ENCODE results near the gene EPC1.
A peak's percentile ranks its signal among the peaks of the same experiment; 100 is the strongest.
"Not testable (repeated sequence)": the region's sequence is repeated elsewhere in the genome, so short reads cannot be mapped to it uniquely, and the experiment has no call there.

The EPC1 gene

GRCh38 chr10:32360241-32360640, 13.3 kb upstream of the EPC1 start:
- H3K4me1 ChIP-seq (ENCODE audit: insufficient read depth, low read length, severe bottlenecking): no peaks in the 10 kb centered on the region
- H3K4me3 ChIP-seq (ENCODE audit: low read depth, low read length, poor library complexity, severe bottlenecking): no peak overlapping the region
- no peak overlapping the region for H3K27ac ChIP-seq (ENCODE audit: low read depth, low read length, poor library complexity, severe bottlenecking)
- H3K27me3 ChIP-seq (ENCODE audit: insufficient read depth, low read length): no peaks in the 10 kb centered on the region
- no peaks in the 10 kb centered on the region for H3K9me2 ChIP-seq (ENCODE audit: low read depth, low read length)
- no peak overlapping the region for H3K9ac ChIP-seq (ENCODE audit: low read length)
- H3K9me3 ChIP-seq (ENCODE audit: low read length): 0 out of 2 replicates have a peak, but pooled peaks cover 4% of the 10 kb centered on the region
- no peaks in the 10 kb centered on the region for H3F3A ChIP-seq (ENCODE audit: insufficient read depth, low read length)
- TF ChIP-seq EZH2 (IDR thresholded peaks at IDR 0.05; ENCODE audit: borderline replicate concordance, low read length): no peak
- no peak for TF ChIP-seq CTCF (IDR thresholded peaks at IDR 0.05; ENCODE audit: low read length)
- H2AFZ ChIP-seq (ENCODE audit: low read length): no peak overlapping the region
- H3K36me3 ChIP-seq (ENCODE audit: insufficient read depth, low read length): peaks cover 24% of the 10 kb centered on the region
- no peaks in the 10 kb centered on the region for H4K20me1 ChIP-seq (ENCODE audit: insufficient read depth, low read length)
- peaks cover 53% of the 10 kb centered on the region for H3K79me2 ChIP-seq (ENCODE audit: insufficient read depth, low read length)
- H3K4me2 ChIP-seq (ENCODE audit: low read length): no peak overlapping the region

- TF ChIP-seq EZH2 (IDR thresholded peaks at IDR 0.05; ENCODE audit: borderline replicate concordance, low read length) (no peak), CTCF (IDR thresholded peaks at IDR 0.05; ENCODE audit: low read length) (no peak)
- no peak overlapping the region for H3K4me2 ChIP-seq (ENCODE audit: low read length)
- H3K9ac ChIP-seq (ENCODE audit: low read length): no peak overlapping the region
- no peaks in the 10 kb centered on the region for H3K9me2 ChIP-seq (ENCODE audit: low read depth, low read length)
- H3F3A ChIP-seq (ENCODE audit: insufficient read depth, low read length): no peaks in the 10 kb centered on the region
- no peak overlapping the region for H2AFZ ChIP-seq (ENCODE audit: low read length)
- H3K4me3 ChIP-seq (ENCODE audit: low read depth, low read length, poor library complexity, severe bottlenecking): no peak overlapping the region
- H3K27ac ChIP-seq (ENCODE audit: low read depth, low read length, poor library complexity, severe bottlenecking): no peak overlapping the region
- H3K27me3 ChIP-seq (ENCODE audit: insufficient read depth, low read length): no peaks in the 10 kb centered on the region
- 0 out of 2 replicates have a peak, but pooled peaks cover 4% of the 10 kb centered on the region for H3K9me3 ChIP-seq (ENCODE audit: low read length)
- peaks cover 50% of the 10 kb centered on the region for H3K79me2 ChIP-seq (ENCODE audit: insufficient read depth, low read length)
- H3K36me3 ChIP-seq (ENCODE audit: insufficient read depth, low read length): peaks cover 26% of the 10 kb centered on the region
- peaks cover 21% of the 10 kb centered on the region for H3K4me1 ChIP-seq (ENCODE audit: insufficient read depth, low read length, severe bottlenecking)
- no peaks in the 10 kb centered on the region for H4K20me1 ChIP-seq (ENCODE audit: insufficient read depth, low read length)
Observed at GRCh38 chr10:32357056-32357735, 10.2 kb upstream of the EPC1 start.

GRCh38 chr10:32354690-32355089, 7.7 kb upstream of the EPC1 start:
- H3K27me3 ChIP-seq (ENCODE audit: insufficient read depth, low read length); H3K9me2 ChIP-seq (ENCODE audit: low read depth, low read length); H3K9me3 ChIP-seq (ENCODE audit: low read length); H3K27ac ChIP-seq (ENCODE audit: low read depth, low read length, poor library complexity, severe bottlenecking); H3K4me2 ChIP-seq (ENCODE audit: low read length); H3K9ac ChIP-seq (ENCODE audit: low read length); H4K20me1 ChIP-seq (ENCODE audit: insufficient read depth, low read length); H3K4me3 ChIP-seq (ENCODE audit: low read depth, low read length, poor library complexity, severe bottlenecking); H2AFZ ChIP-seq (ENCODE audit: low read length); H3F3A ChIP-seq (ENCODE audit: insufficient read depth, low read length): not testable (repeated sequence)
- Histone ChIP-seq H3K79me2 (ENCODE audit: insufficient read depth, low read length) (peaks cover 34% of the 10 kb centered on the region), H3K36me3 (ENCODE audit: insufficient read depth, low read length) (peaks cover 17% of the 10 kb centered on the region), H3K4me1 (ENCODE audit: insufficient read depth, low read length, severe bottlenecking) (peaks cover 38% of the 10 kb centered on the region)

GRCh38 chr10:32350811-32351350, 3.9 kb upstream of the EPC1 start:
- H3K9ac ChIP-seq (ENCODE audit: low read length): no peak overlapping the region
- no peak overlapping the region; the same call in 1 of the 2 replicates for H3K4me2 ChIP-seq (ENCODE audit: low read length)
- peaks cover 8% of the 10 kb centered on the region for H3K36me3 ChIP-seq (ENCODE audit: insufficient read depth, low read length)
- H3K79me2 ChIP-seq (ENCODE audit: insufficient read depth, low read length): peaks cover 18% of the 10 kb centered on the region
- H3K9me2 ChIP-seq (ENCODE audit: low read depth, low read length): no peaks in the 10 kb centered on the region
- TF ChIP-seq EZH2 (IDR thresholded peaks at IDR 0.05; ENCODE audit: borderline replicate concordance, low read length) (no peak), CTCF (IDR thresholded peaks at IDR 0.05; ENCODE audit: low read length) (no peak)
- H4K20me1 ChIP-seq (ENCODE audit: insufficient read depth, low read length): no peaks in the 10 kb centered on the region
- H3K4me3 ChIP-seq (ENCODE audit: low read depth, low read length, poor library complexity, severe bottlenecking): no peak overlapping the region
- 0 out of 2 replicates have a peak, but pooled peaks cover 3% of the 10 kb centered on the region for H3F3A ChIP-seq (ENCODE audit: insufficient read depth, low read length)
- H3K27me3 ChIP-seq (ENCODE audit: insufficient read depth, low read length): no peaks in the 10 kb centered on the region
- H3K27ac ChIP-seq (ENCODE audit: low read depth, low read length, poor library complexity, severe bottlenecking): peak overlapping the region; percentile 41
- H3K4me1 ChIP-seq (ENCODE audit: insufficient read depth, low read length, severe bottlenecking): peaks cover 60% of the 10 kb centered on the region
- no peak overlapping the region for H2AFZ ChIP-seq (ENCODE audit: low read length)
- no peaks in the 10 kb centered on the region for H3K9me3 ChIP-seq (ENCODE audit: low read length)
